A549 treated with CORT108297 at 1 μM for 4 hours (cell line): Measurements from ENCODE around the gene MCCC2. TPM values are rescaled to one million over a fixed set of nuclear protein-coding genes. Genes with fewer than 3 reads are reported as not detected.

Source experiments
- total RNA-seq: library from RNA; stranded (reverse); fragments of 200-300 nt; extraction: Qiagen RNA extraction; gene quantifications from 5 replicates; pipeline ENCODE4 v1.2.3, GENCODE V29; 2022

MCCC2 gene
- 38.0 to 45.4 TPM (median 41.3 TPM) in 5 replicates for total RNA-seq

DNA sequence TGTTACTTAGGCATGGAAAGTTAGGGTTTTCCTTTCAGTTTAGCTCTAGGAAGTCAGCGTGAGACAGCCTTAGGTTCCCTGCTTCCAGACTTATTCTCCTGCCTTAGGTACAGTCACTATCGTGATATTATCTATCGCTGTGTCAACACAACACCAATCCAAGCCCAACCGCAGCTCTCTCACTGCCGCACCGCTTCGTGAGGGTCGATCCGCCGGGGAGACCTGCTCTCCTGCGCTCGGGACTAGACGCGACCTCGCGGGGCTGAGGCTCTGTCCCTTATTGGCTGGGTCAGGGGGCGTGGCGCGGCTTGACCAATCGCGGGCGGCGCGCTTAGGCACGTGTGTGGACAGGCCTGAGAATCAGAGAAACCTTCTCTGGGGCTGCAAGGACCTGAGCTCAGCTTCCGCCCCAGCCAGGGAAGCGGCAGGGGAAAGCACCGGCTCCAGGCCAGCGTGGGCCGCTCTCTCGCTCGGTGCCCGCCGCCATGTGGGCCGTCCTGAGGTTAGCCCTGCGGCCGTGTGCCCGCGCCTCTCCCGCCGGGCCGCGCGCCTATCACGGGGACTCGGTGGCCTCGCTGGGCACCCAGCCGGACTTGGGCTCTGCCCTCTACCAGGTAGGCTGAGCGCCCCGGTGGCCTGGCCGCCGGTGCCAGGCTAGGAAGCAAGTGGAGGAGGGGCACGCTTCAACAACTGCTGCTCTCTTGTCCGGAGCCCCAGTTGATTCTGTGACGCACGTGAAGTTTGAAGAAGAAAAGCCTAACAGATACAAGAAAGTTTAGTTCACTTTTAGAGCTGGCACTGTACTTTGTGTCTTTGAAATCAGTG, at the start of gene MCCC2:
MCCC2 (plus strand) TSS at position 400 of the 825 bp plus-strand sequence; CDS start at position 486, 86 bp downstream.

Other genes with a start within 250 kb of the MCCC2 start
- gene BDP1, start 131.7 kb upstream of the MCCC2 start, total RNA-seq = 8.4 to 12.0 TPM (median 9.9 TPM) in 5 replicates
- not detected in 5 replicates for gene CARTPT, start 131.9 kb downstream of the MCCC2 start, total RNA-seq